CD8-positive, alpha-beta memory T cell (primary cell): ENCODE data around the gene ZNF469. TPM values are rescaled to one million over a fixed set of nuclear protein-coding genes. Genes with fewer than 3 reads are reported as not detected.

Experiments
- CTCF ChIA-PET: fragments of 350-600 bp; sonication (Branson Sonifier 250); formaldehyde crosslinking; loops from one replicate; lab custom pipeline; 2021; ENCODE audit warnings: antibody characterized with exemption; lab: Charles Lee
- POLR2A ChIA-PET: fragments of 350-600 bp; sonication (Branson Sonifier 250); formaldehyde crosslinking; loops from one replicate; lab custom pipeline; 2021; ENCODE audit warnings: antibody characterized with exemption; lab: Charles Lee
- DNase-seq, 5 donors: peaks; one replicate each; pipeline versions ENCODE4 v3.0.0 to v3.0.0-alpha.2; 2020 to 2022; ENCODE audit warnings: mixed read lengths in 1 of 5
- H3K27ac ChIP-seq: one replicate; pipeline ENCODE4 v1.7.0; 2013; ENCODE audit warnings: low read depth, mild to moderate bottlenecking, low read length, moderate library complexity
- H3K27me3 ChIP-seq: 2 replicates; pipeline ENCODE4 v1.7.0; 2013; ENCODE audit warnings: low read length, mild to moderate bottlenecking; ENCODE audit not compliant: insufficient read depth, poor library complexity, severe bottlenecking
- H3K36me3 ChIP-seq: 2 replicates; pipeline ENCODE4 v1.7.0; 2013; ENCODE audit warnings: mild to moderate bottlenecking, low read length, moderate library complexity; ENCODE audit not compliant: insufficient read depth
- H3K4me1 ChIP-seq: 2 replicates; pipeline ENCODE4 v1.7.0; 2013; ENCODE audit warnings: mild to moderate bottlenecking, low read length, moderate library complexity; ENCODE audit not compliant: insufficient read depth
- H3K4me3 ChIP-seq: 2 replicates; pipeline ENCODE4 v1.7.0; 2013; ENCODE audit warnings: mild to moderate bottlenecking, low read length
- H3K9me3 ChIP-seq: 2 replicates; pipeline ENCODE4 v1.7.0; 2013; ENCODE audit warnings: mild to moderate bottlenecking, low read length
- H3K27ac Mint-ChIP-seq, 8 donors: one replicate each; pipeline ENCODE4 v1.8.0; 2020 to 2021; ENCODE audit warnings: mixed read lengths in 8 of 8, mild to moderate bottlenecking in 6 of 8, inconsistent platforms in 3 of 8, moderate library complexity in 3 of 8
- H3K27me3 Mint-ChIP-seq, 2 donors: one replicate each; pipeline ENCODE4 v1.8.0; 2020 to 2021; ENCODE audit warnings: mixed read lengths in 2 of 2, mild to moderate bottlenecking in 1 of 2, moderate library complexity in 1 of 2
- H3K36me3 Mint-ChIP-seq, 3 donors: one replicate each; pipeline ENCODE4 v1.8.0; 2020 to 2021; ENCODE audit warnings: mixed read lengths in 3 of 3, inconsistent platforms in 1 of 3, mild to moderate bottlenecking in 1 of 3
- H3K4me1 Mint-ChIP-seq, 3 donors: one replicate each; pipeline ENCODE4 v1.8.0; 2020 to 2021; ENCODE audit warnings: mixed read lengths in 3 of 3, inconsistent platforms in 1 of 3, mild to moderate bottlenecking in 1 of 3
- H3K4me3 Mint-ChIP-seq, 7 donors: one replicate each; pipeline ENCODE4 v1.8.0; 2020 to 2021; ENCODE audit warnings: mixed read lengths in 7 of 7, mild to moderate bottlenecking in 6 of 7, moderate library complexity in 4 of 7, inconsistent platforms in 2 of 7
- H3K9me3 Mint-ChIP-seq, 5 donors: one replicate each; pipeline ENCODE4 v1.8.0; 2020 to 2022; ENCODE audit warnings: mixed read lengths in 5 of 5, mild to moderate bottlenecking in 3 of 5, moderate library complexity in 2 of 5, inconsistent platforms in 1 of 5
- polyA plus RNA-seq: library from polyadenylated mRNA; unstranded; fragments of 300-500 nt; fragmentation: Illumina TruSeq; gene quantifications from one replicate; pipeline ENCODE4 v1.2.3, GENCODE V29; 2021
- total RNA-seq, 2 experiments: library from RNA; stranded (reverse); gene quantifications; one replicate each; pipeline ENCODE4 v1.2.3, GENCODE V29; 2021

Gene ZNF469
- total and polyA plus RNA-seq, 3 experiments from 2014 or later = 0.23 to 1.7 (median 1.5) TPM

- ChIA-PET CTCF (no interaction called here), POLR2A (no interaction called here)
- Mint-ChIP-seq H3K27me3 (no peaks in the 10 kb centered on the region), H3K27ac (no peak overlapping the region), H3K36me3 (no peaks in the 10 kb centered on the region), H3K9me3 (peaks cover 0 to 2% (median 0%) of the 10 kb centered on the region in 5 donors), H3K4me3 (no peak overlapping the region), H3K4me1 (no peaks in the 10 kb centered on the region)
- no peaks in the 10 kb centered on the region for H3K27me3 ChIP-seq
- no peak overlapping the region for H3K4me3 ChIP-seq
- no peaks in the 10 kb centered on the region for H3K36me3 ChIP-seq
- no peak overlapping the region for H3K27ac ChIP-seq
- DNase-seq = no peak
- H3K9me3 ChIP-seq = no peaks in the 10 kb centered on the region
- no peaks in the 10 kb centered on the region for H3K4me1 ChIP-seq
Observed at GRCh38 chr16:88401604-88402246, 19.0 kb downstream of the ZNF469 start.

- H3K27me3 ChIP-seq = no peaks in the 10 kb centered on the region
- peaks cover 1% of the 10 kb centered on the region for H3K4me1 ChIP-seq
- Mint-ChIP-seq H3K27me3 (no peaks in the 10 kb centered on the region), H3K27ac (no peak overlapping the region), H3K36me3 (no peaks in the 10 kb centered on the region), H3K4me3 (peak overlapping the region in 1 of 7 donors; percentile 41), H3K9me3 (peaks cover 0 to 2% (median 0%) of the 10 kb centered on the region in 5 donors), H3K4me1 (peaks cover under 1 to 2% (median 1%) of the 10 kb centered on the region in 3 donors)
- DNase-seq = no peak
- no peaks in the 10 kb centered on the region for H3K36me3 ChIP-seq
- H3K4me3 ChIP-seq = no peak overlapping the region
- POLR2A ChIA-PET = interaction anchor here (0.5 kb wide), 1 partner anchor 847 kb away, joined by 3 read pairs; no protein-coding TSS in a partner anchor
- H3K27ac ChIP-seq = no peak overlapping the region
- no peaks in the 10 kb centered on the region for H3K9me3 ChIP-seq
- CTCF ChIA-PET = no interaction called here
Observed at GRCh38 chr16:88402551-88403240, 19.9 kb downstream of the ZNF469 start.

GRCh38 chr16:88403794-88404581 lies 21.2 kb downstream of the ZNF469 start:
- ChIA-PET POLR2A (no interaction called here), CTCF (no interaction called here)
- H3K36me3 Mint-ChIP-seq = no peaks in the 10 kb centered on the region
- no peak overlapping the region for H3K4me3 Mint-ChIP-seq
- H3K4me1 ChIP-seq = peaks cover 4% of the 10 kb centered on the region
- no peak overlapping the region for H3K4me3 ChIP-seq
- peaks cover 4 to 7% (median 4%) of the 10 kb centered on the region in 3 donors for H3K4me1 Mint-ChIP-seq
- H3K27ac ChIP-seq = no peak overlapping the region
- H3K27me3 Mint-ChIP-seq = peaks cover 0 to 2% of the 10 kb centered on the region in 2 donors
- no peaks in the 10 kb centered on the region for H3K9me3 Mint-ChIP-seq
- H3K27ac Mint-ChIP-seq = peak overlapping the region in 1 of 8 donors; percentile 38
- no peaks in the 10 kb centered on the region for H3K27me3 ChIP-seq
- H3K9me3 ChIP-seq = no peaks in the 10 kb centered on the region
- no peaks in the 10 kb centered on the region for H3K36me3 ChIP-seq
- no peak for DNase-seq

GRCh38 chr16:88404769-88405168 lies 22.0 kb downstream of the ZNF469 start:
- Mint-ChIP-seq H3K27me3 (peaks cover 0 to 2% of the 10 kb centered on the region in 2 donors), H3K27ac (no peak overlapping the region), H3K36me3 (no peaks in the 10 kb centered on the region), H3K9me3 (no peaks in the 10 kb centered on the region), H3K4me3 (no peak overlapping the region), H3K4me1 (peaks cover 4 to 7% (median 4%) of the 10 kb centered on the region in 3 donors)
- peaks cover 4% of the 10 kb centered on the region for H3K4me1 ChIP-seq
- no peak for DNase-seq
- H3K27ac ChIP-seq = no peak overlapping the region
- no peaks in the 10 kb centered on the region for H3K27me3 ChIP-seq
- ChIA-PET CTCF (no interaction called here), POLR2A (no interaction called here)
- no peak overlapping the region for H3K4me3 ChIP-seq
- H3K9me3 ChIP-seq = no peaks in the 10 kb centered on the region
- H3K36me3 ChIP-seq = no peaks in the 10 kb centered on the region

GRCh38 chr16:88405216-88406060 lies 22.7 kb downstream of the ZNF469 start:
- CTCF ChIA-PET = no interaction called here
- Mint-ChIP-seq H3K36me3 (no peaks in the 10 kb centered on the region), H3K27me3 (peaks cover 0 to 2% of the 10 kb centered on the region in 2 donors), H3K9me3 (no peaks in the 10 kb centered on the region), H3K27ac (no peak overlapping the region), H3K4me1 (peaks cover 4 to 7% (median 4%) of the 10 kb centered on the region in 3 donors), H3K4me3 (no peak overlapping the region)
- Histone ChIP-seq H3K4me1 (peaks cover 4% of the 10 kb centered on the region), H3K4me3 (no peak overlapping the region), H3K36me3 (no peaks in the 10 kb centered on the region), H3K9me3 (no peaks in the 10 kb centered on the region), H3K27me3 (no peaks in the 10 kb centered on the region), H3K27ac (no peak overlapping the region)
- POLR2A ChIA-PET = no interaction called here
- DNase-seq = no peak

- no peak for DNase-seq
- H3K27ac ChIP-seq = no peak overlapping the region
- H3K4me3 Mint-ChIP-seq = no peak overlapping the region
- ChIA-PET CTCF (no interaction called here), POLR2A (no interaction called here)
- H3K27me3 ChIP-seq = no peaks in the 10 kb centered on the region
- H3K36me3 ChIP-seq = no peaks in the 10 kb centered on the region
- H3K27me3 Mint-ChIP-seq = peaks cover 0 to 2% of the 10 kb centered on the region in 2 donors
- H3K27ac Mint-ChIP-seq = no peak overlapping the region
- no peak overlapping the region for H3K4me3 ChIP-seq
- peaks cover 4 to 7% (median 4%) of the 10 kb centered on the region in 3 donors for H3K4me1 Mint-ChIP-seq
- peaks cover 4% of the 10 kb centered on the region for H3K4me1 ChIP-seq
- no peaks in the 10 kb centered on the region for H3K36me3 Mint-ChIP-seq
- no peaks in the 10 kb centered on the region for H3K9me3 Mint-ChIP-seq
- H3K9me3 ChIP-seq = no peaks in the 10 kb centered on the region
Observed at GRCh38 chr16:88406096-88407041, 23.6 kb downstream of the ZNF469 start.

- ChIA-PET POLR2A (no interaction called here), CTCF (no interaction called here)
- H3K4me1 Mint-ChIP-seq = peaks cover 4 to 7% (median 4%) of the 10 kb centered on the region in 3 donors
- Histone ChIP-seq H3K9me3 (no peaks in the 10 kb centered on the region), H3K27me3 (no peaks in the 10 kb centered on the region), H3K27ac (no peak overlapping the region), H3K4me3 (no peak overlapping the region), H3K4me1 (peaks cover 4% of the 10 kb centered on the region), H3K36me3 (no peaks in the 10 kb centered on the region)
- no peak for DNase-seq
- peaks cover 0 to 2% of the 10 kb centered on the region in 2 donors for H3K27me3 Mint-ChIP-seq
- no peak overlapping the region for H3K4me3 Mint-ChIP-seq
- H3K27ac Mint-ChIP-seq = no peak overlapping the region
- no peaks in the 10 kb centered on the region for H3K9me3 Mint-ChIP-seq
- H3K36me3 Mint-ChIP-seq = no peaks in the 10 kb centered on the region
Observed at GRCh38 chr16:88407042-88407420, 24.3 kb downstream of the ZNF469 start.
